PC-3 (cell line): ENCODE results near the gene PASK. TPM values are rescaled to one million over a fixed set of nuclear protein-coding genes. Genes with fewer than 3 reads are reported as not detected.

Experiments
- ATAC-seq: fragments of 200-7000 bp; cut with Tn5 transposase; 2 replicates; pipeline ENCODE4 v1.9.1; 2020; ENCODE audit warnings: mild to moderate bottlenecking, moderate library complexity
- BruUV-seq: library from RNA; stranded (reverse); fragments of 400-500 nt; replicated peaks from 2 replicates; lab custom pipeline; 2021; lab: Mats Ljungman, UMichigan
- CTCF ChIA-PET: fragments of 300-600 bp; sonication (Branson Sonifier 250); formaldehyde crosslinking; loops from one replicate; lab custom pipeline; 2022; ENCODE audit warnings: antibody characterized with exemption; lab: Charles Lee
- POLR2A ChIA-PET: fragments of 300-600 bp; sonication (Branson Sonifier 250); formaldehyde crosslinking; loops from one replicate; lab custom pipeline; 2022; ENCODE audit warnings: antibody characterized with exemption; ENCODE audit not compliant: unreplicated experiment; lab: Charles Lee
- DNase-seq: peaks from one replicate; pipeline ENCODE4 v3.0.0-alpha.2; 2015
- H2AFZ ChIP-seq: fragments of 300-600 bp; sonication (generic); 2 replicates; pipeline ENCODE4 v1.6.0; 2016; ENCODE audit warnings: antibody characterized with exemption, low read length
- H3F3A ChIP-seq: fragments of 300-600 bp; sonication (generic); one replicate; pipeline ENCODE4 v1.6.0; 2017; ENCODE audit warnings: antibody characterized with exemption, low read length, control low read depth, mild to moderate bottlenecking; ENCODE audit not compliant: unreplicated experiment
- H3K27ac ChIP-seq: fragments of 300-600 bp; sonication (generic); 2 replicates; pipeline ENCODE4 v1.5.1; 2016; ENCODE audit warnings: mild to moderate bottlenecking, low read length
- H3K27me3 ChIP-seq: fragments of 300-600 bp; sonication (generic); 2 replicates; pipeline ENCODE4 v1.6.1; 2016; ENCODE audit warnings: low read length, mixed read lengths
- H3K36me3 ChIP-seq: fragments of 300-600 bp; sonication (generic); 2 replicates; pipeline ENCODE4 v1.6.1; 2016; ENCODE audit warnings: low read depth, mixed run types, low read length, mixed read lengths
- H3K4me1 ChIP-seq: fragments of 300-600 bp; sonication (generic); 2 replicates; pipeline ENCODE4 v1.5.1; 2016; ENCODE audit warnings: low read length; ENCODE audit not compliant: insufficient read depth
- H3K4me2 ChIP-seq: fragments of 300-600 bp; sonication (generic); 2 replicates; pipeline ENCODE4 v1.6.0; 2016; ENCODE audit warnings: low read length
- H3K4me3 ChIP-seq: fragments of 300-600 bp; sonication (generic); 2 replicates; pipeline ENCODE4 v1.5.1; 2016; ENCODE audit warnings: mild to moderate bottlenecking, low read length, mixed read lengths
- H3K79me2 ChIP-seq: fragments of 300-600 bp; sonication (generic); 2 replicates; pipeline ENCODE4 v1.6.1; 2017; ENCODE audit warnings: low read length, mixed read lengths
- H3K9ac ChIP-seq: fragments of 300-600 bp; sonication (generic); 2 replicates; pipeline ENCODE4 v1.6.0; 2016; ENCODE audit warnings: mild to moderate bottlenecking, low read length
- H3K9me2 ChIP-seq: fragments of 300-600 bp; sonication (generic); replicated peaks from 2 replicates; pipeline ENCODE4 v1.6.1; 2016; ENCODE audit warnings: mixed run types, low read length, mixed read lengths
- H3K9me3 ChIP-seq: fragments of 300-600 bp; sonication (generic); 2 replicates; pipeline ENCODE4 v1.6.1; 2016; ENCODE audit warnings: low read length, mixed read lengths
- H4K20me1 ChIP-seq: fragments of 300-600 bp; sonication (generic); 2 replicates; pipeline ENCODE4 v1.6.1; 2016; ENCODE audit warnings: low read length, mixed read lengths
- EZH2 ChIP-seq: fragments of 300-600 bp; sonication (generic); IDR thresholded peaks from one replicate; pipeline ENCODE4 v1.6.1; 2017; ENCODE audit warnings: antibody characterized with exemption, mild to moderate bottlenecking, low read length; ENCODE audit not compliant: unreplicated experiment
- EZH2phosphoT487 ChIP-seq: fragments of 300-600 bp; sonication (generic); IDR thresholded peaks from 2 replicates; pipeline ENCODE4 v1.6.1; 2018; ENCODE audit warnings: mild to moderate bottlenecking, antibody characterized with exemption, low read length, borderline replicate concordance
- intact Hi-C: fragments of 100-400 bp; cut with micrococcal nuclease; formaldehyde crosslinking; loops from 2 replicates; pipeline ENCODE4 v1.9.0; 2023
- total RNA-seq: library from RNA; depleted of rRNA; stranded (reverse); fragments of >200 nt; gene quantifications from 2 replicates; pipeline ENCODE4 v1.2.3, GENCODE V29; 2014
- TF ChIP-seq, protein P1 (sequence below): fragments of 300-600 bp; sonication (generic); conservative IDR thresholded peaks from 2 replicates; pipeline ENCODE4 v1.5.1; 2017; ENCODE audit warnings: antibody characterized with exemption, low read depth, mild to moderate bottlenecking, low read length

Gene PASK
- total RNA-seq, 1 experiment from 2014 or later, result 4.1 TPM

DNA sequence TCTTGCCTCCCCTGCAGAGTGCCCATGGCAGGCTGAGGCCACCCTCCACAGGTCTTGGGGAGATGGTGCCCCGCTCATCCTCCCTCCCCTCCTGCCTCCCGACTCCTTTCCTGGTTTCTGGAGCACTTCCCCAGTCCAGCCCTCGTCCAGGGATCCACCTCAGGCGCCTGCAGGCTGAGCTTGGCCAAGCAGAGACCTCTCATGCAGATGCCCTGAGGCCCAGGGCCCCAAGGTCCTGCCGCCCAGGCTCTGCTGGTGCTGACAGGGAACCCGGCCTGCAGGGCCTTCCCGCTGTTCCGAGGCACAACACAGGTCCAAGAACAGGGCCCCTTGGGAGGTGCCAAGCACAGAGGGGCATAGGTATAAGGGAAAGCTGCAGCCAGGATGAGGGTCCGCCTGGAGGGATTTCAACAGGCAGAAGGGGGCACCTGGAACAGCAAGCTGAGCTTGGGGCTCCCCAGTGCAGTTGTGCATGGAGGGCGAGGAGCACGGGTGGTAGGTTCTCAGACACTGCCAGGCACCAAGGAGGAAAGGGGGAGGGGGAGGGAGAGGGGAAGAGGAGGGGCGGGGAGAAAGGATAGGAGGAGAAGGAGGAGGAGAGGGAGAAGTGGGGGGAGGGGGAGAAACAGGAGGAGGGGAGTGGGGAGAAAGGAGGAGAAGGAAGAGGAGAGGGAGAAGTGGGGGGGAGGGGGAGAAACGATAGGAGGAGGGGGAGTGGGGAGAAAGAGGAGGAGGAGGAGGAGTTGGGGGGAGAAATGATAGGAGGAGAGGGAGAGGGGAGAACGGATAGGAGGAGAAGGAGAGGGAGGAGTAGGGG is 38.0 kb upstream of the PASK start:
- H3K79me2 ChIP-seq, result no peaks in the 10 kb centered on the region
- H3K9ac ChIP-seq, result no peak overlapping the region
- DNase-seq (no peak), ATAC-seq (no peak)
- H3K9me3 ChIP-seq, result no peaks in the 10 kb centered on the region
- TF ChIP-seq, protein P1, sequence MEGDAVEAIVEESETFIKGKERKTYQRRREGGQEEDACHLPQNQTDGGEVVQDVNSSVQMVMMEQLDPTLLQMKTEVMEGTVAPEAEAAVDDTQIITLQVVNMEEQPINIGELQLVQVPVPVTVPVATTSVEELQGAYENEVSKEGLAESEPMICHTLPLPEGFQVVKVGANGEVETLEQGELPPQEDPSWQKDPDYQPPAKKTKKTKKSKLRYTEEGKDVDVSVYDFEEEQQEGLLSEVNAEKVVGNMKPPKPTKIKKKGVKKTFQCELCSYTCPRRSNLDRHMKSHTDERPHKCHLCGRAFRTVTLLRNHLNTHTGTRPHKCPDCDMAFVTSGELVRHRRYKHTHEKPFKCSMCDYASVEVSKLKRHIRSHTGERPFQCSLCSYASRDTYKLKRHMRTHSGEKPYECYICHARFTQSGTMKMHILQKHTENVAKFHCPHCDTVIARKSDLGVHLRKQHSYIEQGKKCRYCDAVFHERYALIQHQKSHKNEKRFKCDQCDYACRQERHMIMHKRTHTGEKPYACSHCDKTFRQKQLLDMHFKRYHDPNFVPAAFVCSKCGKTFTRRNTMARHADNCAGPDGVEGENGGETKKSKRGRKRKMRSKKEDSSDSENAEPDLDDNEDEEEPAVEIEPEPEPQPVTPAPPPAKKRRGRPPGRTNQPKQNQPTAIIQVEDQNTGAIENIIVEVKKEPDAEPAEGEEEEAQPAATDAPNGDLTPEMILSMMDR, result no peak
- TF ChIP-seq EZH2, result no peak
- TF ChIP-seq EZH2phosphoT487, result no peak
- no TSS peak for BruUV-seq
- H3F3A ChIP-seq, result no peaks in the 10 kb centered on the region
- intact Hi-C loops, result no loop called here
- no peak overlapping the region for H3K4me3 ChIP-seq
- H3K4me2 ChIP-seq, result no peak overlapping the region
- no peaks in the 10 kb centered on the region for H3K4me1 ChIP-seq
- POLR2A ChIA-PET, result no interaction called here
- no peaks in the 10 kb centered on the region for H3K36me3 ChIP-seq
- no peak overlapping the region for H3K27ac ChIP-seq
- CTCF ChIA-PET, result no interaction called here
- no peaks in the 10 kb centered on the region for H4K20me1 ChIP-seq
- no peaks in the 10 kb centered on the region for H3K9me2 ChIP-seq
- H2AFZ ChIP-seq, result no peak overlapping the region
- no peaks in the 10 kb centered on the region for H3K27me3 ChIP-seq

GRCh38 chr2:241185961-241186360 is 36.7 kb upstream of the PASK start:
- Histone ChIP-seq H3K9me3 (no peaks in the 10 kb centered on the region), H4K20me1 (no peaks in the 10 kb centered on the region), H2AFZ (no peak overlapping the region), H3K27me3 (no peaks in the 10 kb centered on the region), H3K9me2 (no peaks in the 10 kb centered on the region), H3K4me2 (no peak overlapping the region), H3K9ac (no peak overlapping the region), H3K4me3 (no peak overlapping the region), H3F3A (no peaks in the 10 kb centered on the region), H3K4me1 (no peaks in the 10 kb centered on the region), H3K79me2 (no peaks in the 10 kb centered on the region), H3K27ac (no peak overlapping the region), H3K36me3 (no peaks in the 10 kb centered on the region)
- intact Hi-C loops, result no loop called here
- CTCF ChIA-PET, result no interaction called here
- ATAC-seq (no peak), DNase-seq (no peak)
- no TSS peak for BruUV-seq
- TF ChIP-seq EZH2phosphoT487 (no peak), EZH2 (no peak)
- TF ChIP-seq, protein P1, result no peak
- POLR2A ChIA-PET, result no interaction called here

GRCh38 chr2:241184901-241185300 is 35.6 kb upstream of the PASK start:
- CTCF ChIA-PET, result no interaction called here
- no peaks in the 10 kb centered on the region for H4K20me1 ChIP-seq
- H3K36me3 ChIP-seq, result no peaks in the 10 kb centered on the region
- H3K4me2 ChIP-seq, result no peak overlapping the region
- H3K9me3 ChIP-seq, result no peaks in the 10 kb centered on the region
- intact Hi-C loops, result no loop called here
- H3F3A ChIP-seq, result no peaks in the 10 kb centered on the region
- H3K4me1 ChIP-seq, result no peaks in the 10 kb centered on the region
- no peaks in the 10 kb centered on the region for H3K9me2 ChIP-seq
- POLR2A ChIA-PET, result no interaction called here
- ATAC-seq (no peak), DNase-seq (no peak)
- TF ChIP-seq, protein P1, result no peak
- TF ChIP-seq EZH2, result no peak
- TF ChIP-seq EZH2phosphoT487, result no peak
- H3K27ac ChIP-seq, result no peak overlapping the region
- no peak overlapping the region for H3K4me3 ChIP-seq
- H3K79me2 ChIP-seq, result no peaks in the 10 kb centered on the region
- BruUV-seq, result no TSS peak
- H3K9ac ChIP-seq, result no peak overlapping the region
- H2AFZ ChIP-seq, result no peak overlapping the region
- H3K27me3 ChIP-seq, result no peaks in the 10 kb centered on the region
